ENCODE measurements around the gene CREG1. TPM values are rescaled to one million over a fixed set of nuclear protein-coding genes. Genes with fewer than 3 reads are reported as not detected.
"Not testable (repeated sequence)": the region's sequence is repeated elsewhere in the genome, so short reads cannot be mapped to it uniquely, and the experiment has no call there.

Gene CREG1
- total RNA-seq, 2 donors from 2014 or later, result 92.2 to 106 TPM

GRCh38 chr1:167566766-167567165 is 13.2 kb upstream of the CREG1 start:
- no peak for ATAC-seq
- DNase-seq, result no peak
- intact Hi-C loops (cut with DNase I), result no loop called here

DNA sequence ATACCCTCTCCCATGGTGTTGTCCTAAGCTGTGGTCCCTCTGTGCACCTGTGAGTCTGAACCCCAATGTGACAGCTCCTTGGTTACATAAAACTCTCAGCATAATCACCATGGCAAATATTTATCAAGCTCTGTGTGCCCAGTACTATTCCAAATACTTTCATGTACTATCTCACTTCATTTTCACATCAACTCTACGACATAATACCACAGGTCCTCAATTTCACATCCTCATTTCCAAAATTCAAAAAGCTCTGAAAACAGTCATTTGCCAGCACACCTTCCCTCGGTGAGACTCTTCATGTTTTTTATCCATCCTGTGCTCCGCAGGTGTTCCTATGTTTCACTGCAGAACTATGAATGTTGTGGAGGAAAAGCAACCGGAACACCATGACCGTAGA is 12.4 kb upstream of the CREG1 start:
- intact Hi-C loops (cut with DNase I), result no loop called here
- DNase-seq (no peak), ATAC-seq (no peak)

- DNase-seq, result no peak
- intact Hi-C loops (cut with DNase I), result no loop called here
- ATAC-seq, result peak; percentile 36 to 57
Measured at GRCh38 chr1:167564612-167565270, 11.2 kb upstream of the CREG1 start.

DNA sequence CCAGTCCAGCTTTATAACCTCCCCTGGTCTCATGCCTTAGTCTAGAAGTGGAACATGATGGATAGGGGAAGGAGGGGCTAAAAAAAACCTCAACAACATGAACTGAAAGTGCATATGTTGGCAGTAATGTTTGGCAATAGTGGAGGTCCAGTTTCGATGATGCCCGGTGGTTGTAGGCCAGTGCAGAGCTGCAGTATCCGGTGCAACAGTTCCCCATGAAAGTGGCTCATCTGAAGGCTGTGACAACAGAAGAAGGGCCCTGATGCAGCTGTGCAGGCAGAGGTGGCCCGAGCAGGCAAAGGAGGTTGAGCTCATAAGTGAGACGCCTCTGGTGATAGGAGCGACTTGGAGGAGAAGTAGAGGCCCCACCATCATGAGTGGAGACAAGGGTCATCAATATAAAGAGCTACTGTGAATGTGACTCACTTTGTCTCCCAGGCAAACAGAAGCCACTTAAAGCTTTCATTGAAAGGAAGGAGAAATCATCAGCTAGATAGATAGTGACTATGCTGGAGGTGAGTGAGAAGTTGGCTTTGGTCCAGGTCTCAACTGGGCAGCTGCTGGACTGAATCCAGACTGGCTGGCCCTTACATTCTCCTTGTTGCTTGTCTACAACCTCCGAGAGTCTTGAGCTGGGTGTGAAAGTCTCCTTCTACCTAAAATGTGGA is 10.2 kb upstream of the CREG1 start:
- intact Hi-C loops (cut with DNase I), result no loop called here
- ATAC-seq (peak; percentile 81 to 83), DNase-seq (no peak)

DNA sequence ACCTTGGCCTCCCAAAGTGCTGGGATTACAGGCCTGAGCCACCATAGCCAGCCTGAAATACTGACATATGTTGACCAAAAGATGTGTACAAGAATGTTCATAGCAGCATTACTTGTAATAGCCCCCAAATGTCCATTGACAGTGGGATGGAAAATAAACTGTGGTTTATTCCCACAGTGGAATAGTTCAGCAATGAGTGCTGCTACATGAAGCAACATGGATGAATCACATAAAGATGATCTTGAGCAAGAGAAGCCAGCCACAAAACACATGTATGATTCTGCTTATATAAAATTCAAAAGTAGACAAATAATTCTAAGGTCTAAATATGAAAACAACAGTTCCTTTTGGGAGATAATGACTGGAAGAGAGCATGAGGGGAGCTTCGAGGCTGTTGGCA is 9.1 kb upstream of the CREG1 start:
- DNase-seq (no peak), ATAC-seq (no peak)
- intact Hi-C loops (cut with DNase I), result no loop called here

GRCh38 chr1:167561753-167562152 is 8.2 kb upstream of the CREG1 start:
- ATAC-seq (no peak), DNase-seq (no peak)
- intact Hi-C loops (cut with DNase I), result no loop called here

DNA sequence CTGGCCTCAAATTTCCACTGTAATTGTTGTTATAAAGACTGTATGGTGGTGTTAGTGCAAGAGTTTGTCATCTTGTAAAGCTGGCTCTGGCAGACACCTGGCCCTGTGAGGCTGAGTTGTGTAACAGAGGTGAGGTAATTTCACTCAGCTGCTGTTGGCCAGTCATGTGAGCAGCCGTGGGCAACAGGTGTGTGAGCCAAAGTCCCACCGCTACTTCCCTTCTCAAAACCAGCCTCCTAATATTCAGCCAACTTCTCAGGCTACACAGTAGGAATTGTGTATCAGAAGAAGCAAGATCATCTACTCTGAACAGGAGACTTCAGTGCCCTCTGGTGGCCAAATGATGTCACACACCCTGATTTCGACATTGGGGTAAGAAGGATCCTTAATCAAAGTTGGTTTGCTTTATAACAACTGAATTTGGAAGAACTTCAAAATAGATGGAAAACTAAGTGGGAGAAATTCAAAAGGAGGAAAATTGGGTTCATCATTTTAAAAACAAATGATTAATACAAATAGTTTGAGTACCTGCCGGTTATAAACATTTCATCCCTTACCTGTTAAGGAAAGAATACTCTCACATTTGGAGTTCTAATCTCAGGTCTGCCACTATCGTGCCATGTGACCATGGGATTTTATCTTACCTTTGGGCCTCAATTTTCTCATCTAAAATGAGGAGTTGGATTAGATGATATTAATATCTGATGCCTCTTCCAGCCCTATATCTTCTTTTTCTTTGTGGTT is 2.6 kb upstream of the CREG1 start:
- intact Hi-C loops (cut with DNase I), result no loop called here
- ATAC-seq (peak in 1 of 2 donors; percentile 2), DNase-seq (peak; percentile 74)

GRCh38 chr1:167555072-167555471 is 1.5 kb upstream of the CREG1 start:
- intact Hi-C loops (cut with DNase I); ATAC-seq; DNase-seq: not testable (repeated sequence)

DNA sequence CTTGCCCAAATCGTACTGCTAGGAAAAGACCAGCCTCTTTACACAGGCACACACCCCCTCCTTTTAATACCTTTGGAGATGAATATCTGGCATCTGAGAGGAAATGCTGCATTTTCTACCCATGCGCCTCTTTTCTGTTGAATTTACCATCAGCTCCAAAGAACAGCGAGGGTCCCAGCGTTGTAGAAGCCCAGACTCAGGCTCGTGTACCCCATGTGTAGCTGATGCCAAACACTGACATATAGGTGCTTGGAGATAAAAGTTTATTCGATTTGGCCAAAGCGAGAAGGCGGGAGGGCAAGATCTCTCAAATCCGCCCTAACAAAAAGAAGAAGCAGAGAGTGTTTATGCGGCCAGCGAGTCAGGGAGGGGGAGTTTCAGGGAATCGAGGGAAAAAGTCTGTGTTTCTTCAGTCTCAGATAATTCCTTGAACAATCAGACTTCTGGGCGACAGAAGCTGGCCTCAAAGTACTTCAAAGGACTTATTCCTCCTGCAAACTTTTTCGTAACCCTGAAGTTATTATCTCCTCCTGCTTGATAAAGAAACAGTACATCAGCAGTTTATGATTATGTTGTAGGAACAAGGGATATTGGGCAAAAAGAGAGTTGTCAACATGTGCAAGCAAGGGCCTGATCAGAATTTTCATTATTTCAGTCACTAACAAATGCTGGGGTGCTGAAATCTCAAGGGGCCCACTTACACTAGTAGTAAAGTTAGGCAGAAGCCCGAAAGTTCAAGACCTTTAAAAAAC is 642 bp upstream of the CREG1 start:
- DNase-seq, result no peak
- no peak for ATAC-seq
- intact Hi-C loops (cut with DNase I), result no loop called here

GRCh38 chr1:167551362-167551761 is 2.2 kb downstream of the CREG1 start:
- intact Hi-C loops (cut with DNase I), result no loop called here
- DNase-seq (no peak), ATAC-seq (no peak)

GRCh38 chr1:167548059-167548932 is 5.3 kb downstream of the CREG1 start:
- intact Hi-C loops (cut with DNase I), result no loop called here
- DNase-seq, result no peak
- peak; percentile 35 to 43 for ATAC-seq

DNA sequence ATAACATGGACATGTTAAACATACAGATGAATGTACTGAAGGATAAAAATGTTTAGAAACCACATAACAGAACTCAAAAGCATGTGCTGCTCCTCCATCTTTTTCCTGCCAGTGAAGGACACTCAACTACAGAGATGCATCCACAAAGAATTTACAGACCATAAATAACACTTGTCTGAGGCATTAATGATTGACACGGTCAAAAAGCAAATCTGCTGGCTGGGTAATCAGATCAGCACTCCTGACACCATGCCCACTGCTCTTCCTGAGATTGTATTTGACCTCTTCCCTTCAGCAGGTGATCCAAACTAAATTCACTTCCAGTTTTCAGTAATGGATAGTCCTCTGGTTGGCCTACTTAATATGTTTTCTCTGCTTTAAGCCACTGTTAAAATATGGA is 6.6 kb downstream of the CREG1 start:
- intact Hi-C loops (cut with DNase I), result no loop called here
- DNase-seq (no peak), ATAC-seq (no peak)

DNA sequence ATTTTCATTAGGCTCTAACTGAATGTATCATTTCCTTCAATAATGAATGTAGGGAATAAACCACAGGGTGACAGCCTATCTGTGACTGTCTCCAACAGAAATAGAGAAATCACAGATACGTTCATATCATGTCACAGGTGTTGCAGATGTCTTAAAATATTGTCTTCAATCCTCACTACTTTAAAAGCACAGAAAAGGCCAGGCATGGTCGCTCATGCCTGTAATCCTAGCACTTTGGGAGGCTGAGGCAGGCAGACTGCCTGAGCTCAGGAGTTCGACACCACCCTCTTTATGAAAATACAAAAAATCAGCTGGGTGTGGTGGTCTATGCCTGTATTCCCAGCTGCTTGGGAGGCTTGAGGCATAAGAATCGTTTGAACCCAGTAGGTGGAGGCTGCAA is 8.2 kb downstream of the CREG1 start:
- intact Hi-C loops (cut with DNase I), result no loop called here
- DNase-seq, result no peak
- ATAC-seq, result no peak

GRCh38 chr1:167544447-167545093 is 9.0 kb downstream of the CREG1 start:
- intact Hi-C loops (cut with DNase I), result no loop called here
- no peak for ATAC-seq
- no peak for DNase-seq

DNA sequence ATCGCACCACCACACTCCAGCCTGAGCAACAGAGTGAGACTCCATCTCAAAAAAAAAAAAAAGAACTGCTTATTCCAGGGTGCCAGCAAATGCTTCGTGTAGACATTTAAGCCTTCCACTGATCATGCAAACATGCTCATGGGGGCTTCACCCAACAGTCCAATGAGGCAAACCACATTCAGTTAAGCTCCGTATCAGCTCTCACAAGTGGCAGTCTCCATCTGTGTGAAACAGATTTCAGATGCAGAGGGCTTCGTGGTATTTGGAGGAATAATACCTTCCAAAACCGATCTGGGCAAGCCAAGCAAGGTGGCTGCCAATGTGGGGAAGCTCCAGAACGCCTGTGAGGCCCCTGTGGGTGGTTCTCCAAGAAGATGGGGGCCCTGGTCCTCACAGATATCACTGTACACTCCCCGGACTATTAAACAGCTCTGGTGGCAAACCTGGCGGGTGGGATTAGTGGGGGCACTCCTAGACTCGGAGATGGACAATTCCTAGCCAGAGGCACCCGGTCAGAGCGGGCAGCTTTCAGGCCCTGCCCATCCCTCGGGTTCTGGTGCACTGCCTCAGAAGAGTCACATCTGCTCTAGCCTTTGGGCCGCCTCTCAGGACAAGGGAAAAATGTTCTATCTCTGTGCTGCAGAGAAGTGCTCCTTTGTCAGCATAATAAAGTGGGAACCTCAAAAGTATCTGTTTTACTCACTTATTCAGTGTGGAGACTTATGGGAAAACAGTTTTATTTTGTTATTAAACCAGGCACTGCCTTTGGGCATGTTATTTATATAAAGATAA is 10.2 kb downstream of the CREG1 start:
- ATAC-seq (peak in 1 of 2 donors; percentile 12), DNase-seq (no peak)
- intact Hi-C loops (cut with DNase I), result no loop called here

DNA sequence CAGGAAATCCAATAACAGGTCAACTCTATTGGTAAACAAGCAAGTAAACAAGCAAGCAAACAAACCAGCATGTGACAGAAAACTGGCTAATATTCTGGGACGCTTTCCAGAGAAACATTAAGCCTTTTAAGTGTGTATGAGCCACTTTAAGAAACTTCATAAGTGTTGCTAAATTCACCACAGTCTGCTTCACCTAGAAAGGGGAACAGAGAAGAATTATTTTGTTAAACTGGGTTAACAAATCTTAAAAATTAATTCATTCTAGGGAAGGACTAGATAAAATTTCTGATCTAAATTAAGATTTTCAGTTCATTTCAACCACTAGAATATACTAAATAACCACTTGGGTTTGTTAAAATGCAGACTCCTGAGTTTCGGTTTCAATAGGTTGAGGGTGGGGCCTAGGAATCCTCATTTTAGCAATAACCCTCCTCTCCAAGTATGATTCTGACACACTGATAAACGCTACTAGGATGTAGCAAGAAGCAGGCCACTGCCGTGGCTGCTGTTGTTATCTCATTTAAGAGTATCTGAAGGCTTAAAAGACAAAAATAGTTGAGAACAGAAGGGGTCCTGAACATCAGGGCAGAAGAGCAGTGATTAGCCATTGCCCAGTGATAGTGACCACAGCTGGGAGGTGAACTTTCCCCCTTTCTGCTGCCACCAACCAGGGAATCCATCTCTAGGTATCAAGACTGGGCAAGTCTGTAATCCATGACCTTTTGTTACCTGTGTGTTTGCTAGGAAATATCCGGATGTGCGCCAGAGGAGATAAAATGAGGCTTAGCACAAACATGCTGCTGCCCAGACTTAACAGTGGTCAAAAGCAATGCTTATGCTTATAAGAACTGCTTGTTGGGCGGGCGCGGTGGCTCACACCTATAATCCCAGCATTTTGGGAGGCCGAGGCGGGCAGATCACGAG is 11.2 kb downstream of the CREG1 start:
- DNase-seq (no peak), ATAC-seq (no peak)
- intact Hi-C loops (cut with DNase I), result no loop called here
